NCI-H82 treated with DMSO at 0.1 percent for 48 hours (cell line): ENCODE measurements around the gene SENP8.
"Not testable (repeated sequence)": the region's sequence is repeated elsewhere in the genome, so short reads cannot be mapped to it uniquely, and the experiment has no call there.

Experiments used
- DNase-seq: peaks from one replicate; lab custom pipeline; 2025; ENCODE audit not compliant: unreplicated experiment; lab: John Stamatoyannopoulos, UW

SENP8 gene

DNA sequence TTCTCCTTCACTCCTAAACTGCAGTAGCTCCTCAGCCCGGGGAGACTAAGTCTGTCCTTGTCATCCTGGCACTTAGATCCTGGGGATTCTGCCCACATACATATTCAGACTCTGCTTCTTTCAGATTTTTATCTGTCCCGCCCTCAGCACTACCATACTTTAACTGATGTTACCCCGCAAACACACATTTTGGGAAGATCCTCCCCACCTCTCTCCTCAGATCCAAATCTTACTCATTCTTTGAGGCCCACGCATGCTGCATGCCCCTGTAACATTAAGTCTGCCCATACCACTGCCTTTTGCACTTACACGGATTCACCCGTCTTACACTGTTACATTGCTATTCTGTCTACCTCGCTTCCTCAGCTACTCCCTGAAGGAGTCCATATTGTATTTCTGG lies 36.1 kb downstream of the SENP8 start:
- DNase-seq = no peak

DNA sequence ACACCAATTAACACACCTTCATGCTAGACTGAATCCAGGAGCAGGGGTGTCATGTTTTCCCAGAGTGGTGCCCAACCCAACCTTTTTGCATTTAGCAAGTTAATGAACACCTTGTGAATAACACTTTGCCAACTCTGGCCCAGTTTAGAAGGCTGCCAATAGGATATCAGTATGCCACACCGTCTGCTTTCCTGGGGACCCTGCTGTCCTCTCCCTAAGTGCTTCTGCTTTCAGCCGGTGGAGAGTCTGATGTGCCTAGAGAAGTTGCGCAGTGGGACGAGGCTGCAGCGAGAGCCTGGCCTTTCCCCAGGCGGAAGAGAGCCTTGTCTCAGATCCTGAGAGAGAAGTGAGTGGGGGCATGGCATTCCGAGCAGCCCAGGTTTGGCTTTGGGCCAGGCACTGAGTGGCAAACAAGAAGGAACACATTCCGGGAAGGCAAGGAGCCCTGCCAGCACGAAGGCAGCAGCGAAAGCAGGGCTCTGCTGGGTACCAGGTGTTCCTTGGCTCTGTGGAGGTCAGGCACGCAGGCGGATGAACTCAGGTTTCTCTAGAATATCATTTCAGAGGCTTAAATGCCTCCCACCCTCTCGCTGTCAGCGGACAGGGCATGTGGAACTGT lies 36.9 kb downstream of the SENP8 start:
- no peak for DNase-seq

DNA sequence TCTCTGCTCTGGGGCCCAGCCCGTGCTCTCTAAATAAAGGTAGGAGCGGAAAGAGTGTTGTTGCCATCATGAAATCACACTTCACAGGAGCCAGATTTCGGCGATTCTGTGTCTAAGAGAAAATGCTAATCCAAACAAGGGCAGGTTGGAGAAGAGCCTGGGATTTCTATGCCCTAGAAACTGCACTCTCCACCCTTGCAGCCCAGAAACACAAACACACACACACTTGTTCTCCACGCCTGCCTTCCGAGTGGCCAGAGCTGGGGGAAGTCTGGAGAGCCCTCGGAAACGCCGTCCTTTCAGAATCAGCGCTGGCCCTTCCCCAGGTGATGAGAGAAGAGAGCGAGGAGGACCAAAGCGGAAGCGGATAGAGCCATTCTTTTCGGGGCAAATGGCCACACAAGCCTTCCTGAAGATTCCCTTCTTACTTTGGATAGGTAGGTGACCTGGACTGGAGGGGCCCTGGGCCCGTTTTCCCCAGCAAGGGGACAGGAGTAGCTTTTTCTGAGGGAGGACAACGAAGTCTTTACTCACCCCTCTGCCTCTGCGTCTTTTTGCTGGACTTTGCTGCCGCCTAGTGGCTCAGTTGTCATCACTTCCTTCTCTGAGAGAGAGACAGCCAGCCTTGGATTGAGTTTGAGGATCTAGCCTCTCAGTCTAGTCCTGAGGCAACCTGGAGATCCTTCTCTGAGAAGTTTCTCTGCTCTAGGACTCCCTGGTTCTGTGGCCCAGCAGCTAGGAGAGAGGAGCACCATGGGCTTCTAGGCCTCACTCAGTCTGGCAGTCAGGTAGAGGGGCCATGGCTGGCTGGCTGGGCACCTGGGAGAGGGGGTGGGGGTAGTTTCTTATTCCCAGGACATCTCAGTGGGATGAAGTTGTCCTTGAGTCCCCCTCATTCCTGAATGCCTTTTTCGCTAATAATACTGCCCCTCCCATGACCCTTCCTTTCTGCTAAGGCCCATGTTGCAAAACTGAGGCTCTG lies 37.7 kb downstream of the SENP8 start:
- peak; percentile 49 for DNase-seq

DNA sequence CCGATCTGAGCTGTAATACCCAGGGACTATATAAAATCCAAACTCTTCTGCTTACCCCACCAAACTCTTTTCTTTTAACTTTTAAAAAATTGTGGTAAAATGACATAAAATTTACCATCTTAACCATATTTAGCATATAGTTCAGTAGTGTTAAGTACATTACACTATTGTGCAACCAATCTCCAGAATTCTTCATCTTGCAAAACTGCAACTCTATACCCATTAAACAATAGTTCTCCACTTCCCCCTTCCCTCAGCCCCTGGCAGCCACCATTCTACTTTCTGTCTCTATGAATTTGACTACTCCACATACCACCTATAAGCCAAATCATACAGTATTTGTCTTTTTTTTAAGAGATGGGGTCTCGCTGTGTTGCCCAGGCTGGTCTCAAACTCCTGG lies 38.7 kb downstream of the SENP8 start:
- no peak for DNase-seq

DNA sequence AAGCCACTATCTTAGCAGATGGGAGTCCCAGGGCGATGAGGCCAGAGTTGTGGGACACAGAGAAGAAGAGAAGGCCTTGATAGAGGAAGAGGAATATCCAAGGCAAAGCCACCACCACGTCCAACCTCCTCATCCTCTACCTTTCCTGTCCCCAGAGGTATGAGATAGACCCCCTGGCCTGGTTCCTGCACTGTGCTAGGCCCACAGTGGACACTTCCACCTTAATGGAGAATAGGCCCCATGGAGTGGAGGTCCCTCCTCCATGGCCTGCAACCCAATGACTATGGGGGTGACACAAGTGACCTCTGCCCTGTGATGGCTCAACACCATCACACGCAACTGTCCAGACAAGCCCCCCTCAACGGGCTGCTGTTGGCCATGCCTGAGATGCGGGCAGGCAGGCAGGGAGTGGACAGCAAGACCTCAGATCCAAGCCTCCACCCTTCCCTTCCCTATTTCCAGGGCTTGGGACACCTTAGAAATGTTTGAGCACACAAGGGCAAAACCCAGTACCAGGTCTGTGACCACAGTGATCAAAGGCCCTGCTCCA lies 42.6 kb downstream of the SENP8 start:
- no peak for DNase-seq

GRCh38 chr15:72161361-72162132 lies 43.3 kb downstream of the SENP8 start:
- no peak for DNase-seq

- no peak for DNase-seq
These were observed 44.4 kb downstream of the SENP8 start for GRCh38 chr15:72162569-72162968.

DNA sequence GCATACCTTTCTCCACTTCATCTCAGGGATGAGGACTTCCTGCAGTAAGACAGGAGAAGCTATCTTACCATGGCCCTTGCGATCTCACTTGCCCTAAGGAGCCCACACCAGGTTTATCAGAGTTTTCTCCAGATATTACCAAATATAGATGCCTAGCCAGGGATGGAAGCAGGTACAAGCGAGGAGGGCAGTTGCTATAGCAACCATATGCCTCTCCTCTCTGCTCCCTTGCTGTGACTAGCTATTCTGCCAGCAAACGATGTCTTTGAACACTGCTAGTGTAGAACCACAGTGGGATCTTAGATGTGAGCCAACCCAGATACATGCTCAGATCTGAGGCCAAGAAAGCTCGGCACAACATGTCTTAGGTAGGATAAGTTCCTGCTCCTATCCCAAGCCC lies 45.5 kb downstream of the SENP8 start:
- no peak for DNase-seq

- no peak for DNase-seq
These were observed 48.7 kb downstream of the SENP8 start for GRCh38 chr15:72166716-72167417.

DNA sequence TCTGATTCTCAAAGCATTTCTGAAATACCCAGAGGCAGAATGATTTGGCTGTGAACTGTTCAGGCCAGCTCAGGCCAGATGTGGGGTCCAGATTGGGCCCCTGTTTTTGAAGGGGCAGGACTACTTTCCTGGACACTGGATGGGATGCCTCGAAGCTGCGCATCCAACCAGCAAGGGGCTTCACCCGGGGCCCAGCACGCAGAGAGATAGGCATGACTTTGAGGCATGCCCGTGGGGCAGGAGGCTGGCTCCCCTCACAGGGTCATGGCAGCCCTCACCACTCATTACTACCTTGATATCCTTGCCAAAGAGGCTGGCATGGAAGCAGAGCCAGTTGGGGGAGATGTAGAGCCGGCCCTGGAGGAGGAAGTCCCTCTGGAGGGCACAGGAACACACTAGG lies 49.2 kb downstream of the SENP8 start:
- DNase-seq = no peak

GRCh38 chr15:72168131-72168807 lies 50.1 kb downstream of the SENP8 start:
- DNase-seq = no peak

DNA sequence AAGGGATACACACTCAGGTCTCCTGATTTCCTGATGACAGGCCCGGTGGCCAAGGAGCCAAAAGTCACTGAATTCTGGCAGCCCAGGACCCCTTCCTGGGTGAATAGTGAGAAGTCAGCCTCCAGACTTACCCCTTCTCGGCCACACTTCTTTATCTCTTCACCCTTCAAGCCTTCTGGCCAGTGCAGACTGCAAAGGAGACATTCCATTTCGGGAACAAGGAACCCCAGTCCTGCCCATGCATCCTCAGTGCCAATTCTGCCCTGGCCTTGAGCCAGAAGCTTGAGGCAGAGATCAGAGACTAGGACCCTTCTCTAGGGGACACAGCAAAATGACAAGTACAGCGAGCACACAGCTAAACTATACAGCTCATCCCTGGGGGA lies 50.6 kb downstream of the SENP8 start:
- no peak for DNase-seq

- DNase-seq = no peak
These were observed 51.2 kb downstream of the SENP8 start for GRCh38 chr15:72169236-72169920.

DNA sequence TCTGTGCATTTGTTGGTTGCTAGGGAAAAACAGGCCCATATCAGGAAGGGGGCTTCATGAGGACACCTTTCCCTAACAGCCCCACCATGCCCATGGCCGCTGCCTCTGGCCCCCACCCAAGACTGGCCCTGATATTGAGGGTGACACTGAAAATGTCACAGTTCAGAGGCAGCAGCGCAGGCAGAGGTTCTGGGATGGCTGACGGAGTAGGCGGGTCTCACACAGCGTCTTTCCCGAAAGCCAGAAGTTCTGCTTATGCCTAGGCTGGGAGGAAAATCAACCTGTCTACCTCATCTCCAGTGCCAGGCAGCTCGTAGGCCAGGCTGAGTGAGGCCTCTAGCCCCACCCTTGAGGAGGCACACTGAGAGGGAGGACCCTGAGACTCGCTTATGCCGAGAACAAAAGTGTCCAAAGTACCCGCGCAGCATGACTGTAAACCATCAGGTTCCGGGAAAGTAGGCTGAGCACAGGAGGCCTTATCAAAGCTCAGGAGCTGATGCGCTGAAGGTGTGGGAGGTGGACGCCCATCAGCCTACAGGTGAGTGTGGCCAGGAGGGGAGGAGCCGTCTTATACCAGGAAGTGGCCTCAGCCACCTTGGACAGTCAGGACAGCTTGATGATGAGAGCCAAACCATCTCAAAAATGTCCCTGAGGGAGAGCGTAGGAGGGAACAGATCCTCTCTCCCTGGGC lies 51.9 kb downstream of the SENP8 start:
- no peak for DNase-seq

DNA sequence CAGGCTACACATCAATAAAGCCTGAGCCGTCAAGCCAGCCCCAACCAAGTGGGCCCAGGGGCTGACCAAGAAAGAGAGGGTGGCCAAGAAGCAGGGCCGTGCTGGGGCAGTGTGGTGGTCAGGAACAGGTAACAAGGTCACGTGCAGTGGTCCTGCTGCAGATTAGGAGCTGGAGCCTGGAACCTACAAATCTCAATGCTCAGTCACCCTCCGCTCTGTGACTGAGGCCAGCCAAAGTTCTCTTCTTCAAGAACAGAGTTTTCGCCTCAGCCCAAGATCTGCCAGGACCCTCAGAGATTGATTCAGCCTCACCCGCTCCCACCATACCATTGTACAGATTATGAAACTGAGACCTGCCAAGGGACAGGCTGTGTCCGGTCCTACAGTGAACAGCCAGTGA lies 52.5 kb downstream of the SENP8 start:
- no peak for DNase-seq

GRCh38 chr15:72171978-72172377 lies 53.8 kb downstream of the SENP8 start:
- not testable (repeated sequence) for DNase-seq

DNA sequence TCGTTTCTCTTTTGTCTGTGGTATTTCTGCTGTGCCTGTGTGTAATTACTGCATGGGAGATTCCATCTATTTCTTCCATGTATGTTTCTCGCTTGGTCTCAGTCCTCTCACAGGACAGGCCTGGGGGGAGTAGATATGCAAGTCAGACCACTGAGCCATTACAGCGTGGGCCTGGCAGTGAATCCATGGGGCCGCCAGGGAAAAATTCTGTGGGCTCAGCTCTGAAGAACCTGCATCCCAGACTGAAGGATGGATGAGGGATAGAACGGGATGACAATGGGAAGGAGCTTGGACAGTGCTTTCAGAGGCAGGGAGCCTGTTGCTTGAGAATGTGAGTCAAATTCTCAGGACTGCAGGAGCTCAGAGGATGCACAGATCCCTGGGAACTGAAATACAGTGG lies 54.6 kb downstream of the SENP8 start:
- no peak for DNase-seq

DNA sequence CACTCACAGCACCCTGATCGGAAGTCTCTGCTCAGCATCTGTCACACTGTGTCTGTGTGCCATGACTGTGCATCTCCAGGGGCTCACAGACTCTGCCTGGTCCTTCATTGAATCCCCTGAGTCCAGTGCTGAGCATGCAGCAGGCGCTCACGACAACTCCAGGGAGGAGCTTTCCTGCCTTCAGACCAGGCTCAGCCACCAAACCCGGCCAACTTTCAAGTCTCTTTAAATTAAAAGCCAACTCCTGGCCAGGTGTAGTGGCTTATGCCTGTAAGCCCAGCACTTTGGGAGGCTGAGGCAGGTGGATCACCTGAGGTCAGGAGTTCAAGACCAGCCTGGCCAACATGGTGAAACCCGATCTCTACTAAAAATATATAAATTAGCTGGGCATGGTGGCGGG lies 55.2 kb downstream of the SENP8 start:
- no peak for DNase-seq
